Ishikawa (cell line): ENCODE results near the gene TEAD1.

Experiments
- CEBPB ChIP-seq: IDR thresholded peaks from 2 replicates; pipeline ENCODE4 v1.6.1; 2012
- CREB1 ChIP-seq: IDR thresholded peaks from 2 replicates; pipeline ENCODE4 v1.6.1; 2012; ENCODE audit warnings: low read depth
- EGR1 ChIP-seq: IDR thresholded peaks from 2 replicates; pipeline ENCODE4 v1.6.1; 2012
- EP300 ChIP-seq: IDR thresholded peaks from 2 replicates; pipeline ENCODE4 v1.6.1; 2012; ENCODE audit warnings: borderline replicate concordance
- FOXM1 ChIP-seq: IDR thresholded peaks from 2 replicates; pipeline ENCODE4 v1.6.1; 2012; ENCODE audit warnings: low read depth, borderline replicate concordance
- MAX ChIP-seq: IDR thresholded peaks from 2 replicates; pipeline ENCODE4 v1.6.1; 2012
- NFIC ChIP-seq: IDR thresholded peaks from 2 replicates; pipeline ENCODE4 v1.6.1; 2012
- RAD21 ChIP-seq: IDR thresholded peaks from 2 replicates; pipeline ENCODE4 v1.6.1; 2012; ENCODE audit warnings: low read depth
- TAF1 ChIP-seq: IDR thresholded peaks from 2 replicates; pipeline ENCODE4 v1.6.1; 2012; ENCODE audit warnings: low read depth, mild to moderate bottlenecking
- TCF12 ChIP-seq: IDR thresholded peaks from 2 replicates; pipeline ENCODE4 v1.6.1; 2012; ENCODE audit warnings: low read depth
- TEAD4 ChIP-seq: IDR thresholded peaks from 2 replicates; pipeline ENCODE4 v1.6.1; 2012
- YY1 ChIP-seq: IDR thresholded peaks from 2 replicates; pipeline ENCODE4 v1.6.1; 2012; ENCODE audit warnings: low read depth
- ZBTB7A ChIP-seq: IDR thresholded peaks from 2 replicates; pipeline ENCODE4 v1.6.1; 2012; ENCODE audit warnings: low read depth
- TF ChIP-seq, protein P1 (sequence below): IDR thresholded peaks from 2 replicates; pipeline ENCODE4 v1.6.1; 2012; ENCODE audit warnings: low read depth, mild to moderate bottlenecking
- TF ChIP-seq, protein P2 (sequence below): IDR thresholded peaks from 2 replicates; pipeline ENCODE4 v1.6.1; 2012

TEAD1 gene

GRCh38 chr11:12789596-12790215 lies 115.5 kb downstream of the TEAD1 start:
- TF ChIP-seq, protein P1, sequence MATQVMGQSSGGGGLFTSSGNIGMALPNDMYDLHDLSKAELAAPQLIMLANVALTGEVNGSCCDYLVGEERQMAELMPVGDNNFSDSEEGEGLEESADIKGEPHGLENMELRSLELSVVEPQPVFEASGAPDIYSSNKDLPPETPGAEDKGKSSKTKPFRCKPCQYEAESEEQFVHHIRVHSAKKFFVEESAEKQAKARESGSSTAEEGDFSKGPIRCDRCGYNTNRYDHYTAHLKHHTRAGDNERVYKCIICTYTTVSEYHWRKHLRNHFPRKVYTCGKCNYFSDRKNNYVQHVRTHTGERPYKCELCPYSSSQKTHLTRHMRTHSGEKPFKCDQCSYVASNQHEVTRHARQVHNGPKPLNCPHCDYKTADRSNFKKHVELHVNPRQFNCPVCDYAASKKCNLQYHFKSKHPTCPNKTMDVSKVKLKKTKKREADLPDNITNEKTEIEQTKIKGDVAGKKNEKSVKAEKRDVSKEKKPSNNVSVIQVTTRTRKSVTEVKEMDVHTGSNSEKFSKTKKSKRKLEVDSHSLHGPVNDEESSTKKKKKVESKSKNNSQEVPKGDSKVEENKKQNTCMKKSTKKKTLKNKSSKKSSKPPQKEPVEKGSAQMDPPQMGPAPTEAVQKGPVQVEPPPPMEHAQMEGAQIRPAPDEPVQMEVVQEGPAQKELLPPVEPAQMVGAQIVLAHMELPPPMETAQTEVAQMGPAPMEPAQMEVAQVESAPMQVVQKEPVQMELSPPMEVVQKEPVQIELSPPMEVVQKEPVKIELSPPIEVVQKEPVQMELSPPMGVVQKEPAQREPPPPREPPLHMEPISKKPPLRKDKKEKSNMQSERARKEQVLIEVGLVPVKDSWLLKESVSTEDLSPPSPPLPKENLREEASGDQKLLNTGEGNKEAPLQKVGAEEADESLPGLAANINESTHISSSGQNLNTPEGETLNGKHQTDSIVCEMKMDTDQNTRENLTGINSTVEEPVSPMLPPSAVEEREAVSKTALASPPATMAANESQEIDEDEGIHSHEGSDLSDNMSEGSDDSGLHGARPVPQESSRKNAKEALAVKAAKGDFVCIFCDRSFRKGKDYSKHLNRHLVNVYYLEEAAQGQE, result no peak
- TF ChIP-seq TEAD4 (no peak), CREB1 (no peak)

DNA sequence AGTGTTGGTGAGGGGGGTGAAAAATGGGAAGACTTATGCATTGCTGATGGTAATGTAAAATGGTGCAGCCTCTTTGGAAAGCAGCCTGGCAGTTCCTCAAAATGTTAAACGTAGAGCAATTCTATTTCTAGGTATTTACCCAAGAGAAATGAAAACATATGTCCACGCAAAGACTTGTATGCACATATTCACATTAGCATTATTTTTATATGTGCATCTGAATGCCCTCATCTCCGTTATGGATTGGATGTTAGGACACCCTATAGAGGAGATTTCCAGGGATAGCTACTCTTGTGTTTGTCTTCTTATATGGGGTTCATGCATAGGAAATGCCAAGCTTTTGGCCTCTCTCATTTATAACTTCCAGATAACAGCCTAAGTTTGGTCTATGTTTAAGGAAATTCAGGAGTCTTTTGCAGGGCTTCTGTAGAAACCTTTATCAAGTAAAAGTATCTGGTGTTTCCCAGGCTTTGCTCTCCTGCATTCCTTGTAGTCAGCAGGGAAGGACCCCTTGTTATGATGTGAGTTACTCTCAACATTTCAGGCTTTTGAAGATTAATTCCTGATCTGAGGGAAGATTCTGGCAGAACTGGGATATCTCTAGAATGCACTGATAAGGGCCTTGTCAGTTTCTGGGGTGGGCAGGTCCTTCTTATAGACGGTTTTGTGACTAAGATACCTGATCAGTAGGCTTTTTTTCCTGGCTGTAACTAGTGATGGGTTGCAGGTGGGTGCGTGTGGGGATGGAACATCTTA lies 116.8 kb downstream of the TEAD1 start:
- no peak for TF ChIP-seq TEAD4
- TF ChIP-seq CREB1, result no peak
- no peak for TF ChIP-seq EP300
- TF ChIP-seq NFIC, result no peak
- TF ChIP-seq, protein P2, sequence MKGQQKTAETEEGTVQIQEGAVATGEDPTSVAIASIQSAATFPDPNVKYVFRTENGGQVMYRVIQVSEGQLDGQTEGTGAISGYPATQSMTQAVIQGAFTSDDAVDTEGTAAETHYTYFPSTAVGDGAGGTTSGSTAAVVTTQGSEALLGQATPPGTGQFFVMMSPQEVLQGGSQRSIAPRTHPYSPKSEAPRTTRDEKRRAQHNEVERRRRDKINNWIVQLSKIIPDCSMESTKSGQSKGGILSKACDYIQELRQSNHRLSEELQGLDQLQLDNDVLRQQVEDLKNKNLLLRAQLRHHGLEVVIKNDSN, result no peak
- TF ChIP-seq RAD21, result no peak
- no peak for TF ChIP-seq ZBTB7A
- no peak for TF ChIP-seq YY1
- TF ChIP-seq TAF1, result no peak
- TF ChIP-seq CEBPB, result no peak
- no peak for TF ChIP-seq EGR1
- TF ChIP-seq, protein P1, result no peak
- TF ChIP-seq TCF12, result no peak
- no peak for TF ChIP-seq FOXM1
- no peak for TF ChIP-seq MAX

- no peak for TF ChIP-seq NFIC
- no peak for TF ChIP-seq YY1
- TF ChIP-seq MAX, result no peak
- no peak for TF ChIP-seq EGR1
- TF ChIP-seq, protein P2, result no peak
- no peak for TF ChIP-seq RAD21
These were observed 117.8 kb downstream of the TEAD1 start for GRCh38 chr11:12792018-12792417.

DNA sequence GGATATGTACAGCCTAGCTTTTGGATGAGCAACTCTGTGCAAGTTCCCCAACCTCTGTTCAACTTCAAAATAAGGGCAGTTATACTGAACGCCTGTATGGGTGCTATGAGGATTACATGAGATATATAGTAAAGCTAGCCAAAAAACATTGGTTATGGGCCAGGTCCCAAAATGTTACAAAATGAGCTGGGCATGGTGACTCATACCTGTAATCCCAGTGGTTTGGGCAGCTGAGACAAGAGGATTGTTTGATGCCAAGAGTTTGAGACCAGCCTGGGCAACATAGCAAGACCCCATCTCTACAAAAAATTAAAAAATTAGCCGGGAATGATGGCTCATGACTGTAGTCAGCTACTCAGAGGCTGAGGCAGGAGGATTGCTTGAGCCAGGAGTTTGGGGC lies 118.4 kb downstream of the TEAD1 start:
- no peak for TF ChIP-seq EGR1
- no peak for TF ChIP-seq NFIC
- TF ChIP-seq, protein P2, result no peak
- no peak for TF ChIP-seq MAX

DNA sequence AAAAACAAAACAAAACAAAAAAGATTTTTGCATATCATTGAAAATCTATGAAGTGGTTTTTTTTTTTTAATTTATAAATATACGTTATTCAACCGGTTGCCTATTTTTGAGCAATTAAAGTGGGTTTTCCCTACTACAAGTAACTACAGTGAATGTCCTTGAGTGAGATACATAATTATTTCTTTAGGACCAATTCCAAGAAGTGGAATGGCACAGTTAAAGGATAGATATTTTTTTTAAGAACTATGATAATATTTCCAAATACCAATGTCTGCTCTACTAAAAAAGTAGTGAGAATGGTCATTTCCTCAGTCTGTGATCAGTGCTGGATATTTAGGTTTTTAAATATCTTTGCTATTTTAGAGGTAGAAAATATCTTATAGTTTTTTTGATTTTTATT lies 118.8 kb downstream of the TEAD1 start:
- no peak for TF ChIP-seq YY1
- TF ChIP-seq EGR1, result no peak
- no peak for TF ChIP-seq RAD21

GRCh38 chr11:12793506-12793905 lies 119.3 kb downstream of the TEAD1 start:
- no peak for TF ChIP-seq YY1
- TF ChIP-seq TEAD4, result no peak
- TF ChIP-seq NFIC, result no peak
- TF ChIP-seq FOXM1, result no peak
- no peak for TF ChIP-seq TAF1
- no peak for TF ChIP-seq CEBPB
- TF ChIP-seq CREB1, result no peak
- TF ChIP-seq MAX, result no peak
